Epithelial cell of alveolus of lung (primary cell): ENCODE measurements around the gene CBR4. TPM values are rescaled to one million over a fixed set of nuclear protein-coding genes. Genes with fewer than 3 reads are reported as not detected.

ENCODE experiments used
- total RNA-seq: library from RNA; depleted of rRNA; stranded (reverse); fragments of >200 nt; gene quantifications from 2 replicates; pipeline ENCODE4 v1.2.1, GENCODE V29; 2015

The CBR4 gene
- total RNA-seq: 13.6 and 22.0 TPM in 2 replicates

GRCh38 chr4:169010125-169011023 is at the start of gene CBR4:
TSS of gene CBR4 (minus strand) at chr4:169010255. CDS start at chr4:169010089, 166 bp downstream.

